ENCODE results near the gene OR2AK2. TPM values are rescaled to one million over a fixed set of nuclear protein-coding genes. Genes with fewer than 3 reads are reported as not detected.

OR2AK2 gene
- total and polyA plus RNA-seq, 2 experiments from 2014 or later = 0.35 TPM; not detected in 1

GRCh38 chr1:247924868-247925267, 40.2 kb upstream of the OR2AK2 start, which contains the start of gene OR2AJ1:
TSS of gene OR2AJ1 (plus strand) at chr1:247924889. CDS start at chr1:247933769, 8,880 bp downstream.
- Histone ChIP-seq H3K4me2 (no peak within 1 kb of the TSS), H3K4me1 (ENCODE audit: insufficient read depth) (no peaks in the 10 kb centered on the region), H3F3A (replicated peaks; ENCODE audit: low read depth) (no peaks in the 10 kb centered on the region), H3K27me3 (ENCODE audit: insufficient read depth) (no peaks in the 10 kb centered on the region), H2AFZ (0 out of 2 replicates have a peak within 1 kb of the TSS, but pooled peaks have one; percentile 49), H4K20me1 (replicated peaks; ENCODE audit: insufficient read depth) (no peaks in the 10 kb centered on the region), H3K27ac (ENCODE audit: low read depth) (no peak within 1 kb of the TSS), H3K36me3 (ENCODE audit: insufficient read depth) (no peaks in the 10 kb centered on the region), H3K79me2 (replicated peaks; ENCODE audit: insufficient read depth) (no peaks in the 10 kb centered on the region), H3K4me3 (no peak within 1 kb of the TSS), H3K9me2 (ENCODE audit: insufficient read depth) (no peaks in the 10 kb centered on the region)
- Mint-ChIP-seq H3K27me3 (ENCODE audit: insufficient read depth, low read depth, poor library complexity) (no peaks in the 10 kb centered on the region), H3K9me3 (peaks cover 63% of the 10 kb centered on the region), H3K4me1 (no peaks in the 10 kb centered on the region), H3K36me3 (ENCODE audit: low read depth) (no peaks in the 10 kb centered on the region), H3K27ac (no peak within 1 kb of the TSS), H3K4me3 (no peak within 1 kb of the TSS)
- TF ChIP-seq EZH2phosphoT487 (IDR thresholded peaks at IDR 0.05; ENCODE audit: unreplicated experiment) = no peak
- TF ChIP-seq POLR2AphosphoS5 (IDR thresholded peaks at IDR 0.05; ENCODE audit: low read depth) = no peak
- no peak for TF ChIP-seq CREB1 (CRISPR knock-in tag; IDR thresholded peaks at IDR 0.05; ENCODE audit: low read depth)
- no peak for TF ChIP-seq CTCF (conservative IDR thresholded peaks at IDR 0.05; ENCODE audit: low read depth in 2 of 2)
- no peak for TF ChIP-seq STAT1 (IDR thresholded peaks at IDR 0.05; ENCODE audit: unreplicated experiment)
- no peak for TF ChIP-seq EZH2 (IDR thresholded peaks at IDR 0.05; ENCODE audit: low read depth, unreplicated experiment)
- TF ChIP-seq REST (IDR thresholded peaks at IDR 0.05; ENCODE audit: unreplicated experiment) = no peak
- TF ChIP-seq ETS1 (IDR thresholded peaks at IDR 0.05) = no peak
- TF ChIP-seq ZNF114 (CRISPR knock-in tag; IDR thresholded peaks at IDR 0.05) = no peak
- TF ChIP-seq JUNB (IDR thresholded peaks at IDR 0.05; ENCODE audit: unreplicated experiment) = no peak
- TF ChIP-seq NANOG (IDR thresholded peaks at IDR 0.05; ENCODE audit: borderline replicate concordance) = no peak
- no peak for TF ChIP-seq ZNF331 (CRISPR knock-in tag; IDR thresholded peaks at IDR 0.05; ENCODE audit: low read depth)
- no peak for TF ChIP-seq ZNF462 (CRISPR knock-in tag; IDR thresholded peaks at IDR 0.05)
- no peak for DNase-seq (ENCODE audit: low spot score)
- no peak for ATAC-seq
